IMR-90 (cell line): Measurements from ENCODE around the gene ENO2. TPM values are rescaled to one million over a fixed set of nuclear protein-coding genes. Genes with fewer than 3 reads are reported as not detected.

Experiments used
- ATAC-seq: fragments of 200-7000 bp; cut with Tn5 transposase; 2 replicates; pipeline ENCODE4 v1.9.1; 2020; ENCODE audit warnings: low read depth, mild to moderate bottlenecking, moderate library complexity
- BruUV-seq: library from RNA; stranded (reverse); fragments of 400-500 nt; replicated peaks from 2 replicates; lab custom pipeline; 2021; lab: Mats Ljungman, UMichigan
- CTCF ChIA-PET: fragments of 300-600 bp; formaldehyde crosslinking; extraction: SDS; loops from one replicate; lab custom pipeline; 2021; ENCODE audit warnings: antibody characterized with exemption; lab: Yijun Ruan, JAX
- POLR2A ChIA-PET: fragments of 300-600 bp; sonication (Branson Sonifier 250); formaldehyde crosslinking; loops from one replicate; lab custom pipeline; 2022; ENCODE audit warnings: antibody characterized with exemption; ENCODE audit not compliant: unreplicated experiment; lab: Charles Lee
- DNase-seq: peaks from one replicate; pipeline ENCODE4 v3.0.0; 2013
- H2AFZ ChIP-seq: replicated peaks from 2 replicates; pipeline ENCODE3; 2013; ENCODE audit warnings: low read length, mild to moderate bottlenecking; ENCODE audit not compliant: poor library complexity
- H2AK5ac ChIP-seq: 2 replicates; pipeline ENCODE4 v1.6.1; 2013; ENCODE audit warnings: low read depth, low read length, inconsistent platforms
- H2AK9ac ChIP-seq: replicated peaks from 2 replicates; pipeline ENCODE3; 2013; ENCODE audit warnings: mild to moderate bottlenecking, low read depth, low read length, moderate library complexity; ENCODE audit not compliant: poor library complexity
- H2BK120ac ChIP-seq: 2 replicates; pipeline ENCODE4 v1.6.1; 2013; ENCODE audit warnings: low read depth, low read length, inconsistent platforms
- H2BK15ac ChIP-seq: 3 replicates; pipeline ENCODE4 v1.6.1; 2013; ENCODE audit warnings: low read depth, low read length, inconsistent platforms
- H2BK20ac ChIP-seq: 2 replicates; pipeline ENCODE4 v1.6.1; 2013; ENCODE audit warnings: low read depth, mild to moderate bottlenecking, inconsistent platforms, low read length, moderate library complexity
- H2BK5ac ChIP-seq: 2 replicates; pipeline ENCODE4 v1.6.1; 2013; ENCODE audit warnings: mild to moderate bottlenecking, low read depth, low read length, inconsistent platforms; ENCODE audit not compliant: poor library complexity, severe bottlenecking
- H3K14ac ChIP-seq: replicated peaks from 2 replicates; pipeline ENCODE4 v1.6.1; 2013; ENCODE audit warnings: low read depth, low read length, inconsistent platforms
- H3K18ac ChIP-seq: 2 replicates; pipeline ENCODE4 v1.6.1; 2013; ENCODE audit warnings: low read depth, low read length, control low read depth
- H3K23ac ChIP-seq: 2 replicates; pipeline ENCODE4 v1.6.1; 2013; ENCODE audit warnings: low read depth, low read length, inconsistent platforms
- H3K27ac ChIP-seq: 2 replicates; pipeline ENCODE4 v1.5.1; 2013; ENCODE audit warnings: mild to moderate bottlenecking, control low read depth, low read length; ENCODE audit not compliant: insufficient read depth
- H3K27me3 ChIP-seq: 2 replicates; pipeline ENCODE4 v1.6.1; 2013; ENCODE audit warnings: low read length; ENCODE audit not compliant: control insufficient read depth, insufficient read depth
- H3K36me3 ChIP-seq: 2 replicates; pipeline ENCODE4 v1.6.1; 2013; ENCODE audit warnings: low read length, mixed read lengths; ENCODE audit not compliant: control insufficient read depth, insufficient read depth
- H3K4ac ChIP-seq: 2 replicates; pipeline ENCODE4 v1.6.1; 2013; ENCODE audit warnings: low read depth, low read length, inconsistent platforms
- H3K4me1 ChIP-seq: 2 replicates; pipeline ENCODE4 v1.6.1; 2013; ENCODE audit warnings: low read length, mixed read lengths; ENCODE audit not compliant: control insufficient read depth, insufficient read depth
- H3K4me2 ChIP-seq: 2 replicates; pipeline ENCODE4 v1.6.1; 2013; ENCODE audit warnings: low read depth, mild to moderate bottlenecking, control low read depth, low read length, moderate library complexity
- H3K4me3 ChIP-seq: 2 replicates; pipeline ENCODE4 v1.5.1; 2013; ENCODE audit warnings: low read depth, mild to moderate bottlenecking, control low read depth, low read length, moderate library complexity; ENCODE audit not compliant: insufficient read depth
- H3K56ac ChIP-seq: 2 replicates; pipeline ENCODE4 v1.6.1; 2013; ENCODE audit warnings: low read length, inconsistent platforms; ENCODE audit not compliant: insufficient read depth; ENCODE audit errors: extremely low read depth
- H3K79me1 ChIP-seq, 2 experiments: 2 replicates each; pipeline ENCODE4 v1.6.1; 2013; ENCODE audit warnings: low read length in 2 of 2, inconsistent platforms in 1 of 2, low read depth in 1 of 2
- H3K9ac ChIP-seq: 2 replicates; pipeline ENCODE4 v1.6.1; 2013; ENCODE audit warnings: low read depth, low read length, control low read depth
- H3K9me1 ChIP-seq: 2 replicates; pipeline ENCODE4 v1.6.1; 2013; ENCODE audit warnings: low read length, inconsistent platforms; ENCODE audit not compliant: insufficient read depth
- H3K9me3 ChIP-seq: 2 replicates; pipeline ENCODE4 v1.6.1; 2013; ENCODE audit warnings: low read length; ENCODE audit not compliant: control insufficient read depth, insufficient read depth
- H4K20me1 ChIP-seq: 2 replicates; pipeline ENCODE4 v1.6.1; 2013; ENCODE audit warnings: low read length, inconsistent platforms; ENCODE audit not compliant: insufficient read depth
- H4K5ac ChIP-seq: 2 replicates; pipeline ENCODE4 v1.6.1; 2013; ENCODE audit warnings: mild to moderate bottlenecking, low read depth, low read length, control low read depth
- H4K8ac ChIP-seq, 2 experiments: 2 replicates each; pipeline ENCODE4 v1.6.1; 2013; ENCODE audit warnings: low read depth in 2 of 2, low read length in 2 of 2, control low read depth in 1 of 2, inconsistent platforms in 1 of 2
- H4K91ac ChIP-seq: 2 replicates; pipeline ENCODE4 v1.6.1; 2013; ENCODE audit warnings: low read depth, low read length, inconsistent platforms; ENCODE audit not compliant: insufficient read depth
- BHLHE40 ChIP-seq: fragments of 150-350 bp; IDR thresholded peaks from 2 replicates; pipeline ENCODE4 v1.6.1; 2016; ENCODE audit warnings: mild to moderate bottlenecking, low read depth, low read length
- CEBPB ChIP-seq: IDR thresholded peaks from 2 replicates; pipeline ENCODE4 v1.6.1; 2012; ENCODE audit warnings: low read depth, low read length, improper control_type of control experiment
- CHD1 ChIP-seq: IDR thresholded peaks from 2 replicates; pipeline ENCODE4 v1.6.1; 2012; ENCODE audit warnings: low read depth, low read length, improper control_type of control experiment
- ELK1 ChIP-seq: fragments of 150-350 bp; IDR thresholded peaks from 2 replicates; pipeline ENCODE4 v1.6.1; 2016; ENCODE audit warnings: low read depth, mild to moderate bottlenecking, low read length, moderate library complexity, borderline replicate concordance
- FOS ChIP-seq: fragments of 150-350 bp; IDR thresholded peaks from 2 replicates; pipeline ENCODE4 v1.6.1; 2016; ENCODE audit warnings: low read depth, low read length
- MAFK ChIP-seq: IDR thresholded peaks from 2 replicates; pipeline ENCODE4 v1.6.1; 2012; ENCODE audit warnings: low read depth, low read length, improper control_type of control experiment
- MAZ ChIP-seq: IDR thresholded peaks from 2 replicates; pipeline ENCODE4 v1.6.1; 2012; ENCODE audit warnings: low read depth, mild to moderate bottlenecking, low read length, improper control_type of control experiment, moderate library complexity, borderline replicate concordance
- MXI1 ChIP-seq: IDR thresholded peaks from 2 replicates; pipeline ENCODE4 v1.6.1; 2012; ENCODE audit warnings: low read depth, mild to moderate bottlenecking, low read length, moderate library complexity, borderline replicate concordance
- POLR2A ChIP-seq: IDR thresholded peaks from 2 replicates; pipeline ENCODE4 v1.6.1; 2012; ENCODE audit warnings: mild to moderate bottlenecking, low read depth, low read length
- RAD21 ChIP-seq: IDR thresholded peaks from 2 replicates; pipeline ENCODE4 v1.6.1; 2012; ENCODE audit warnings: low read length, improper control_type of control experiment
- RCOR1 ChIP-seq: IDR thresholded peaks from 2 replicates; pipeline ENCODE4 v1.6.1; 2012; ENCODE audit warnings: mild to moderate bottlenecking, low read length, improper control_type of control experiment; ENCODE audit not compliant: insufficient replicate concordance
- SMC3 ChIP-seq: fragments of 150-350 bp; IDR thresholded peaks from 2 replicates; pipeline ENCODE4 v1.6.1; 2016; ENCODE audit warnings: low read depth, mild to moderate bottlenecking, antibody characterized with exemption, low read length, moderate library complexity
- USF2 ChIP-seq: fragments of 150-350 bp; IDR thresholded peaks from 2 replicates; pipeline ENCODE4 v1.6.1; 2017; ENCODE audit warnings: mild to moderate bottlenecking, antibody characterized with exemption, low read length, low read depth
- WGBS, 2 experiments: methylation state at CpG; one replicate each; pipeline versions ENCODE4 v1.1.5 to v1.1.7; 2013; ENCODE audit warnings: missing lambda C conversion rate in 2 of 2; ENCODE audit not compliant: insufficient read length in 1 of 2; ENCODE audit errors: extremely low coverage in 2 of 2; 5-methylcytosine and 5-hydroxymethylcytosine counted together
- dilution Hi-C: fragments of 300-500 bp; cut with HindIII; formaldehyde crosslinking; loops from one replicate; pipeline ENCODE4 v1.14.3; 2018; ENCODE audit warnings: low sequenced_read_pairs; ENCODE audit not compliant: unreplicated experiment
- in situ Hi-C: fragments of 300-500 bp; cut with MboI; formaldehyde crosslinking; loops from 3 replicates; pipeline ENCODE4 v1.14.3; 2019; ENCODE audit warnings: low sequenced_read_pairs, inconsistent platforms, mixed read lengths
- intact Hi-C: fragments of 100-400 bp; cut with micrococcal nuclease; formaldehyde crosslinking; loops from 2 replicates; pipeline ENCODE4 v1.10.0; 2022
- polyA plus RNA-seq, 3 experiments: library from polyadenylated mRNA; depleted of rRNA; stranded (reverse); fragments of >200 nt; gene quantifications; 2 replicates each; pipeline ENCODE4 v1.2.3, GENCODE V29; 2012; ENCODE audit warnings: low replicate concordance in 1 of 3
- total RNA-seq: library from RNA; depleted of rRNA; stranded (reverse); fragments of >200 nt; gene quantifications from 2 replicates; pipeline ENCODE4 v1.2.3, GENCODE V29; 2012

The ENO2 gene
- total and polyA plus RNA-seq, 2 of the 4 experiments (the other 2 are of a cell fraction) = 28.3 to 92.8 TPM

DNA sequence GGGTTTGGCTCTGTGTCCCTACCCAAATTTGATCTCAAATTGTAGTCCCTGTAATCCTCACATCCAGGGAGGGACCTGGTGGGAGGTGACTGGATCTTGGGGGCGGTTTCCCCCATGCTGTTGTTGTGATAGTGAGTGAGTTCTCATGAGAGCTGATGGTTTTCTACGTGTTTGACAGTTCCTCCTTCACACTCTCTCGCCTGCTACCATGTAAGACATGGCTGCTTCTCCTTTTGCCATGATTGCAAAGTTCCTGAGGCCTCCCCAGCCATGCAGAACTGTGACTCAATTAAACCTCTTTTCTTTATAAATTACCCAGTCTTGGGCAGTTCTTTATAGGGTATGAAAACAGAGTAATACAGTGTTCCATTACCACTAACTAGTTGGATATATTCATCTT lies 20.1 kb upstream of the ENO2 start:
- H4K20me1 ChIP-seq = no peaks in the 10 kb centered on the region
- no peak overlapping the region for H3K27ac ChIP-seq
- no CpG with 5 or more reads among the region's 3 CpGs for WGBS, 2 experiments
- H3K4me1 ChIP-seq = peaks cover 5% of the 10 kb centered on the region
- TF ChIP-seq MAFK = no peak
- TF ChIP-seq RAD21 = no peak
- no peak for TF ChIP-seq CEBPB
- no peak for TF ChIP-seq BHLHE40
- TF ChIP-seq POLR2A = no peak
- TF ChIP-seq RCOR1 = no peak
- no peak for TF ChIP-seq MAZ
- no peak for TF ChIP-seq SMC3
- TF ChIP-seq ELK1 = no peak
- TF ChIP-seq MXI1 = no peak
- TF ChIP-seq FOS = no peak
- no peak for TF ChIP-seq USF2
- no peak for TF ChIP-seq CHD1
- ChIA-PET CTCF (interaction anchor here (0.7 kb wide), 1 partner anchor 22 kb away, joined by 3 read pairs; the partner anchor contains the start of gene SPSB2), POLR2A (no interaction called here)
- no peak overlapping the region for H4K5ac ChIP-seq
- H3K9ac ChIP-seq = no peak overlapping the region
- H3K18ac ChIP-seq = no peak overlapping the region
- H3K27me3 ChIP-seq = no peaks in the 10 kb centered on the region
- no peak overlapping the region for H3K4ac ChIP-seq
- DNase-seq (no peak), ATAC-seq (no peak)
- no peak overlapping the region for H2BK5ac ChIP-seq
- intact Hi-C loops = no loop called here
- no peak overlapping the region for H3K4me3 ChIP-seq
- H2AFZ ChIP-seq = no peak overlapping the region
- no peaks in the 10 kb centered on the region for H3K9me3 ChIP-seq
- H2BK15ac ChIP-seq = no peak overlapping the region
- H3K4me2 ChIP-seq = no peak overlapping the region
- no peak overlapping the region for H2AK5ac ChIP-seq
- H2BK120ac ChIP-seq = no peak overlapping the region
- 0 out of 2 replicates have a peak, but pooled peaks cover 4% of the 10 kb centered on the region for H3K9me1 ChIP-seq
- H2BK20ac ChIP-seq = no peak overlapping the region
- H3K14ac ChIP-seq = no peak overlapping the region; the same call in 1 of the 2 replicates
- no peak overlapping the region for H3K23ac ChIP-seq
- no peak overlapping the region for H4K91ac ChIP-seq
- H2AK9ac ChIP-seq = no peak overlapping the region
- in situ Hi-C loops = no loop called here
- dilution Hi-C loops = no loop called here
- no peak overlapping the region for H4K8ac ChIP-seq
- H3K56ac ChIP-seq = no peak overlapping the region
- BruUV-seq = no TSS peak
- H3K79me1 ChIP-seq = peaks cover 0 to 20% of the 10 kb centered on the region in 2 experiments; a peak in 2 of 4 replicates
- H3K36me3 ChIP-seq = no peaks in the 10 kb centered on the region
